Caco-2 (cell line): ENCODE results near the gene MICALL1. TPM values are rescaled to one million over a fixed set of nuclear protein-coding genes. Genes with fewer than 3 reads are reported as not detected.

ENCODE experiments used
- BruUV-seq: library from RNA; stranded (reverse); fragments of 400-500 nt; replicated peaks from 2 replicates; lab custom pipeline; 2021; lab: Mats Ljungman, UMichigan
- CTCF ChIA-PET: fragments of 300-600 bp; sonication (Branson Sonifier 250); formaldehyde crosslinking; loops from one replicate; lab custom pipeline; 2022; ENCODE audit warnings: antibody characterized with exemption; lab: Charles Lee
- POLR2A ChIA-PET: fragments of 300-600 bp; sonication (Branson Sonifier 250); formaldehyde crosslinking; loops from one replicate; lab custom pipeline; 2022; ENCODE audit warnings: antibody characterized with exemption; lab: Charles Lee
- DNase-seq, 2 experiments: peaks; one replicate each; pipeline versions ENCODE4 v3.0.0 to v3.0.0-alpha.2; 2020 to 2022
- H3K27me3 ChIP-seq: replicated peaks from 2 replicates; pipeline ENCODE4 v1.6.0; 2011; ENCODE audit warnings: low read length; ENCODE audit not compliant: control insufficient read depth, insufficient read depth
- H3K36me3 ChIP-seq: 2 replicates; pipeline ENCODE4 v1.5.1; 2011; ENCODE audit warnings: low read length; ENCODE audit not compliant: control insufficient read depth, insufficient read depth
- H3K4me1 ChIP-seq: fragments of 250-450 bp; sonication (Bioruptor Pico); 2 replicates; pipeline ENCODE4 v1.5.1; 2020; ENCODE audit warnings: mild to moderate bottlenecking
- H3K4me3 ChIP-seq: 2 replicates; pipeline ENCODE4 v1.5.1; 2011; ENCODE audit warnings: low read depth, mild to moderate bottlenecking, control low read depth, low read length
- H3K9me3 ChIP-seq: fragments of 250-450 bp; sonication (Bioruptor Pico); 2 replicates; pipeline ENCODE4 v1.5.1; 2020; ENCODE audit warnings: mild to moderate bottlenecking, moderate library complexity
- H3K27ac Mint-ChIP-seq: one replicate; pipeline ENCODE4 v1.8.0; 2022; ENCODE audit warnings: mixed read lengths; ENCODE audit not compliant: unreplicated experiment
- H3K27me3 Mint-ChIP-seq: one replicate; pipeline ENCODE4 v1.8.0; 2022; ENCODE audit warnings: mixed read lengths; ENCODE audit not compliant: insufficient read depth, unreplicated experiment
- H3K36me3 Mint-ChIP-seq: one replicate; pipeline ENCODE4 v1.8.0; 2022; ENCODE audit warnings: mild to moderate bottlenecking, mixed read lengths; ENCODE audit not compliant: insufficient read depth, unreplicated experiment
- H3K4me1 Mint-ChIP-seq: one replicate; pipeline ENCODE4 v1.8.0; 2022; ENCODE audit warnings: low read depth, mixed read lengths; ENCODE audit not compliant: unreplicated experiment
- H3K4me3 Mint-ChIP-seq: one replicate; pipeline ENCODE4 v1.8.0; 2022; ENCODE audit warnings: mild to moderate bottlenecking, moderate library complexity, mixed read lengths; ENCODE audit not compliant: unreplicated experiment
- H3K9me3 Mint-ChIP-seq: one replicate; pipeline ENCODE4 v1.8.0; 2022; ENCODE audit warnings: mixed read lengths; ENCODE audit not compliant: unreplicated experiment
- CTCF ChIP-seq, 2 experiments: fragments of 200-600 bp in 1 of 2; IDR thresholded peaks; 1 replicate in 1 of 2; 2 replicates in 1 of 2; pipeline versions ENCODE4 v1.5.1 to v1.8.0; 2011 to 2022; ENCODE audit warnings: antibody characterized with exemption in 1 of 2, control low read depth in 1 of 2, inconsistent platforms in 1 of 2, low read depth in 1 of 2, low read length in 1 of 2, mild to moderate bottlenecking in 1 of 2, moderate library complexity in 1 of 2; ENCODE audit not compliant: insufficient read depth in 1 of 2, severe bottlenecking in 1 of 2, unreplicated experiment in 1 of 2
- intact Hi-C: fragments of 100-400 bp; cut with micrococcal nuclease; formaldehyde crosslinking; loops from one replicate; pipeline ENCODE4 v1.10.0; 2022; ENCODE audit not compliant: unreplicated experiment
- total RNA-seq: library from RNA; stranded (reverse); gene quantifications from 2 replicates; pipeline ENCODE4 v1.2.3, GENCODE V29; 2022

MICALL1 gene
- total RNA-seq, 1 experiment from 2014 or later, result 46.7 TPM

GRCh38 chr22:37913233-37913721, 7.2 kb downstream of the MICALL1 start:
- intact Hi-C loops, result no loop called here
- H3K36me3 Mint-ChIP-seq, result peaks cover 32% of the 10 kb centered on the region
- H3K4me1 Mint-ChIP-seq, result no peaks in the 10 kb centered on the region
- no peak overlapping the region for H3K27ac Mint-ChIP-seq
- Histone ChIP-seq H3K36me3 (peaks cover 1% of the 10 kb centered on the region; the same call in 1 of the 2 replicates), H3K4me3 (no peak overlapping the region), H3K27me3 (no peaks in the 10 kb centered on the region), H3K4me1 (no peaks in the 10 kb centered on the region), H3K9me3 (no peaks in the 10 kb centered on the region)
- no peak overlapping the region for H3K4me3 Mint-ChIP-seq
- DNase-seq, result no peak
- H3K9me3 Mint-ChIP-seq, result no peaks in the 10 kb centered on the region
- TF ChIP-seq CTCF (IDR thresholded peaks at IDR 0.05; ENCODE audit: insufficient read depth in 1 of 2, low read depth in 1 of 2, low read length in 1 of 2, severe bottlenecking in 1 of 2, unreplicated experiment in 1 of 2), result no peak
- ChIA-PET CTCF (no interaction called here), POLR2A (no interaction called here)
- no TSS peak for BruUV-seq
- H3K27me3 Mint-ChIP-seq, result no peaks in the 10 kb centered on the region

- Mint-ChIP-seq H3K4me1 (no peaks in the 10 kb centered on the region), H3K4me3 (no peak overlapping the region), H3K9me3 (no peaks in the 10 kb centered on the region), H3K27ac (no peak overlapping the region), H3K27me3 (no peaks in the 10 kb centered on the region), H3K36me3 (peaks cover 46% of the 10 kb centered on the region)
- no peak for DNase-seq
- intact Hi-C loops, result no loop called here
- CTCF ChIA-PET, result no interaction called here
- POLR2A ChIA-PET, result no interaction called here
- no peaks in the 10 kb centered on the region for H3K4me1 ChIP-seq
- BruUV-seq, result no TSS peak
- no peaks in the 10 kb centered on the region for H3K27me3 ChIP-seq
- H3K36me3 ChIP-seq, result peaks cover 3% of the 10 kb centered on the region
- TF ChIP-seq CTCF (IDR thresholded peaks at IDR 0.05; ENCODE audit: insufficient read depth in 1 of 2, low read depth in 1 of 2, low read length in 1 of 2, severe bottlenecking in 1 of 2, unreplicated experiment in 1 of 2), result no peak
- no peaks in the 10 kb centered on the region for H3K9me3 ChIP-seq
- H3K4me3 ChIP-seq, result no peak overlapping the region
These were observed 10.2 kb downstream of the MICALL1 start for GRCh38 chr22:37916311-37916710.

- ChIA-PET CTCF (no interaction called here), POLR2A (no interaction called here)
- BruUV-seq, result no TSS peak
- Mint-ChIP-seq H3K4me1 (no peaks in the 10 kb centered on the region), H3K9me3 (no peaks in the 10 kb centered on the region), H3K27me3 (no peaks in the 10 kb centered on the region), H3K36me3 (peaks cover 47% of the 10 kb centered on the region), H3K27ac (no peak overlapping the region), H3K4me3 (no peak overlapping the region)
- Histone ChIP-seq H3K4me1 (no peaks in the 10 kb centered on the region), H3K36me3 (peaks cover 3% of the 10 kb centered on the region), H3K9me3 (no peaks in the 10 kb centered on the region), H3K27me3 (no peaks in the 10 kb centered on the region), H3K4me3 (no peak overlapping the region)
- intact Hi-C loops, result no loop called here
- no peak for TF ChIP-seq CTCF (IDR thresholded peaks at IDR 0.05; ENCODE audit: insufficient read depth in 1 of 2, low read depth in 1 of 2, low read length in 1 of 2, severe bottlenecking in 1 of 2, unreplicated experiment in 1 of 2)
- no peak for DNase-seq
These were observed 11.9 kb downstream of the MICALL1 start for GRCh38 chr22:37917874-37918548.
